Measurements from ENCODE around the gene NPR3.

NPR3 gene

GRCh38 chr5:32733590-32734340 is 22.6 kb downstream of the NPR3 start:
- H2BK12ac ChIP-seq (ENCODE audit: low read length in 2 of 2): no peak overlapping the region
- no peak overlapping the region for H2BK5ac ChIP-seq (ENCODE audit: low read depth, low read length, poor library complexity, severe bottlenecking)
- H3K27me3 ChIP-seq (ENCODE audit: control insufficient read depth in 1 of 2, insufficient read depth in 1 of 2, low read length in 2 of 2): no peaks in the 10 kb centered on the region
- 75% methylated on average over 4 of the region's 5 CpGs for WGBS
- no peak overlapping the region for H3K4me2 ChIP-seq (ENCODE audit: low read length, poor library complexity, severe bottlenecking)
- H3K27ac ChIP-seq (ENCODE audit: low read length, poor library complexity, severe bottlenecking): no peak overlapping the region
- no peak overlapping the region for H4K91ac ChIP-seq (ENCODE audit: low read length)
- H3K36me3 ChIP-seq (ENCODE audit: control insufficient read depth in 1 of 2, insufficient read depth in 2 of 2, low read depth in 1 of 2, low read length in 2 of 2): peaks cover 0 to under 1% of the 10 kb centered on the region in 2 experiments
- no peak overlapping the region for H2AFZ ChIP-seq (ENCODE audit: low read depth, low read length)
- no peak overlapping the region for H3K14ac ChIP-seq (ENCODE audit: low read length in 2 of 2)
- no peak overlapping the region for H2BK15ac ChIP-seq (ENCODE audit: low read depth, poor library complexity, severe bottlenecking)
- no peak overlapping the region for H3K4ac ChIP-seq (ENCODE audit: low read depth in 1 of 2, low read length in 2 of 2)
- no peak overlapping the region for H3K18ac ChIP-seq (ENCODE audit: low read depth in 1 of 2, low read length in 2 of 2)
- H2AK5ac ChIP-seq (ENCODE audit: low read length, severe bottlenecking): no peak overlapping the region
- no peak for DNase-seq
- H3K23ac ChIP-seq (ENCODE audit: low read length in 2 of 2): no peak overlapping the region
- no peaks in the 10 kb centered on the region for H3K79me1 ChIP-seq (replicated peaks; ENCODE audit: low read length, poor library complexity, severe bottlenecking)
- H3K9ac ChIP-seq (ENCODE audit: low read length): no peak overlapping the region
- no peak overlapping the region for H2BK120ac ChIP-seq (ENCODE audit: low read depth, low read length)
- H4K8ac ChIP-seq (ENCODE audit: low read length): no peak overlapping the region
- no peaks in the 10 kb centered on the region for H3K9me3 ChIP-seq (ENCODE audit: control insufficient read depth, low read length)
- no peaks in the 10 kb centered on the region for H3K4me1 ChIP-seq (ENCODE audit: control insufficient read depth, insufficient read depth, low read depth, low read length)
- no peak overlapping the region for H3K4me3 ChIP-seq (ENCODE audit: insufficient read depth in 1 of 2, low read depth in 1 of 2, low read length in 2 of 2)

DNA sequence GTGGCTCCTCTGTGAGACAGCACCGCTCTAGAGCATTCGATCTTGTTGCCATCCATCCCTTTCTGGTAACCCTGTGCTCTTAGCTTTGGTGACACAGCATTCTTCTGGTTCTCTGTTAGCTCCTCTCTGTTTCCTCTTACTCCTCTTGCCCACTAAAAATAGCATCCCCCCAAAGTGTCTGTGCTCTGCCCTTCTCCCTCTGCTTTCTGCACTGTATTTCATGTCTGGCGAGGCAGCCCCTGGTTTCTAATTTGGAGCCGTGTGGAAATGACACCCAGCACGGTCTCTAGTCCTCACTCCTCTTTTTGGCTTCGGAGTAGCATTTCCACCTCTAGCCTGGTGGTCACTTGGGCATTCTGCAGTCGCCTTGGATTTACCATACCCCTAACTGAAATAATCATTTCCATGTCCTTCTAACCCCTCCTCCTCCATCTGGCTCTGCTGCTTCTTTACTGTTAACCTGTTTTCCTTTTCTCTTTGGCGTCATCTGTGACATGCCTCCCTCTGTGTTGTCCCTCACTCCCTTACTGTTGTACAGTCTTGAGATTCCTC is 23.8 kb downstream of the NPR3 start:
- Histone ChIP-seq H3K4me2 (ENCODE audit: low read length, poor library complexity, severe bottlenecking) (no peak overlapping the region), H3K36me3 (ENCODE audit: control insufficient read depth in 1 of 2, insufficient read depth in 2 of 2, low read depth in 1 of 2, low read length in 2 of 2) (peaks cover 0 to 6% of the 10 kb centered on the region in 2 experiments), H3K14ac (ENCODE audit: low read length in 2 of 2) (no peak overlapping the region), H2BK15ac (ENCODE audit: low read depth, poor library complexity, severe bottlenecking) (no peak overlapping the region), H3K4ac (ENCODE audit: low read depth in 1 of 2, low read length in 2 of 2) (no peak overlapping the region), H3K79me1 (replicated peaks; ENCODE audit: low read length, poor library complexity, severe bottlenecking) (no peaks in the 10 kb centered on the region), H2BK5ac (ENCODE audit: low read depth, low read length, poor library complexity, severe bottlenecking) (no peak overlapping the region), H3K4me3 (ENCODE audit: insufficient read depth in 1 of 2, low read depth in 1 of 2, low read length in 2 of 2) (no peak overlapping the region), H3K23ac (ENCODE audit: low read length in 2 of 2) (no peak overlapping the region), H3K27ac (ENCODE audit: low read length, poor library complexity, severe bottlenecking) (no peak overlapping the region), H3K4me1 (ENCODE audit: control insufficient read depth, insufficient read depth, low read depth, low read length) (no peaks in the 10 kb centered on the region), H3K27me3 (ENCODE audit: control insufficient read depth in 1 of 2, insufficient read depth in 1 of 2, low read length in 2 of 2) (no peaks in the 10 kb centered on the region), H2AFZ (ENCODE audit: low read depth, low read length) (no peak overlapping the region), H4K8ac (ENCODE audit: low read length) (no peak overlapping the region), H2BK12ac (ENCODE audit: low read length in 2 of 2) (no peak overlapping the region), H4K91ac (ENCODE audit: low read length) (no peak overlapping the region), H2BK120ac (ENCODE audit: low read depth, low read length) (no peak overlapping the region), H3K9me3 (ENCODE audit: control insufficient read depth, low read length) (no peaks in the 10 kb centered on the region), H3K18ac (ENCODE audit: low read depth in 1 of 2, low read length in 2 of 2) (no peak overlapping the region), H2AK5ac (ENCODE audit: low read length, severe bottlenecking) (no peak overlapping the region), H3K9ac (ENCODE audit: low read length) (no peak overlapping the region)
- 85% methylated on average over 8 of the region's 8 CpGs for WGBS
- DNase-seq: no peak

DNA sequence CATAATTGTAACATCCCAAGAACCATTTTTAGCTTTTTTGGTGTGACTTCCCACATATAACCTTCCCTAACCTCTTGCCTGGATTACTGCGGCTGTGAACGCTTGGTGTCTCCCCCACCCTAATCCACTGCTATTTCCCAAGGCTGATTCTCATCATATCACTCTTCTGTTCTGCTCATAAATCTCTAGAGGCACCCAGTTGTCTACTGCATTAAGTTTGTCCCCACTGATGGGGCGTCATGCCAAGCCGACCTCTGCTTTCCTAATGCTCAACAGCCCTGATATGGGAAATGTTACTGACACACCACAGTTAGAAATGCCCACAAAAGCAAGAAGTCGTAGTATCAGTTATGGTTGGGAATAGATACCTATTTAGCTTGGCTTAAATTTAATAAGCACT is 24.4 kb downstream of the NPR3 start:
- 95% methylated on average over 4 of the region's 5 CpGs for WGBS
- H3K4me1 ChIP-seq (ENCODE audit: control insufficient read depth, insufficient read depth, low read depth, low read length): no peaks in the 10 kb centered on the region
- no peak overlapping the region for H4K8ac ChIP-seq (ENCODE audit: low read length)
- H3K9ac ChIP-seq (ENCODE audit: low read length): no peak overlapping the region
- H3K9me3 ChIP-seq (ENCODE audit: control insufficient read depth, low read length): no peaks in the 10 kb centered on the region
- H3K27me3 ChIP-seq (ENCODE audit: control insufficient read depth in 1 of 2, insufficient read depth in 1 of 2, low read length in 2 of 2): no peaks in the 10 kb centered on the region
- H4K91ac ChIP-seq (ENCODE audit: low read length): no peak overlapping the region
- no peak overlapping the region for H3K18ac ChIP-seq (ENCODE audit: low read depth in 1 of 2, low read length in 2 of 2)
- H2BK5ac ChIP-seq (ENCODE audit: low read depth, low read length, poor library complexity, severe bottlenecking): no peak overlapping the region
- H3K4me3 ChIP-seq (ENCODE audit: insufficient read depth in 1 of 2, low read depth in 1 of 2, low read length in 2 of 2): no peak overlapping the region
- no peak overlapping the region for H2AFZ ChIP-seq (ENCODE audit: low read depth, low read length)
- no peak overlapping the region for H3K27ac ChIP-seq (ENCODE audit: low read length, poor library complexity, severe bottlenecking)
- no peak overlapping the region for H2BK12ac ChIP-seq (ENCODE audit: low read length in 2 of 2)
- H2BK15ac ChIP-seq (ENCODE audit: low read depth, poor library complexity, severe bottlenecking): no peak overlapping the region
- H3K36me3 ChIP-seq (ENCODE audit: control insufficient read depth in 1 of 2, insufficient read depth in 2 of 2, low read depth in 1 of 2, low read length in 2 of 2): peaks cover 0 to 9% of the 10 kb centered on the region in 2 experiments
- H3K4me2 ChIP-seq (ENCODE audit: low read length, poor library complexity, severe bottlenecking): no peak overlapping the region
- H3K4ac ChIP-seq (ENCODE audit: low read depth in 1 of 2, low read length in 2 of 2): no peak overlapping the region
- DNase-seq: no peak
- no peak overlapping the region for H2BK120ac ChIP-seq (ENCODE audit: low read depth, low read length)
- H2AK5ac ChIP-seq (ENCODE audit: low read length, severe bottlenecking): no peak overlapping the region
- H3K14ac ChIP-seq (ENCODE audit: low read length in 2 of 2): no peak overlapping the region
- H3K23ac ChIP-seq (ENCODE audit: low read length in 2 of 2): no peak overlapping the region
- no peaks in the 10 kb centered on the region for H3K79me1 ChIP-seq (replicated peaks; ENCODE audit: low read length, poor library complexity, severe bottlenecking)

- WGBS: 92% methylated on average over 3 of the region's 3 CpGs
- Histone ChIP-seq H3K27me3 (ENCODE audit: control insufficient read depth in 1 of 2, insufficient read depth in 1 of 2, low read length in 2 of 2) (no peaks in the 10 kb centered on the region), H3K27ac (ENCODE audit: low read length, poor library complexity, severe bottlenecking) (no peak overlapping the region), H2AK5ac (ENCODE audit: low read length, severe bottlenecking) (no peak overlapping the region), H3K9me3 (ENCODE audit: control insufficient read depth, low read length) (no peaks in the 10 kb centered on the region), H3K79me1 (replicated peaks; ENCODE audit: low read length, poor library complexity, severe bottlenecking) (no peaks in the 10 kb centered on the region), H4K8ac (ENCODE audit: low read length) (no peak overlapping the region), H3K9ac (ENCODE audit: low read length) (no peak overlapping the region), H3K23ac (ENCODE audit: low read length in 2 of 2) (no peak overlapping the region), H2BK5ac (ENCODE audit: low read depth, low read length, poor library complexity, severe bottlenecking) (no peak overlapping the region), H3K4me3 (ENCODE audit: insufficient read depth in 1 of 2, low read depth in 1 of 2, low read length in 2 of 2) (no peak overlapping the region), H3K36me3 (ENCODE audit: control insufficient read depth in 1 of 2, insufficient read depth in 2 of 2, low read depth in 1 of 2, low read length in 2 of 2) (peaks cover 0 to 9% of the 10 kb centered on the region in 2 experiments), H2BK120ac (ENCODE audit: low read depth, low read length) (no peak overlapping the region), H3K14ac (ENCODE audit: low read length in 2 of 2) (no peak overlapping the region), H3K4me1 (ENCODE audit: control insufficient read depth, insufficient read depth, low read depth, low read length) (no peaks in the 10 kb centered on the region), H3K4me2 (ENCODE audit: low read length, poor library complexity, severe bottlenecking) (no peak overlapping the region), H4K91ac (ENCODE audit: low read length) (no peak overlapping the region), H3K4ac (ENCODE audit: low read depth in 1 of 2, low read length in 2 of 2) (no peak overlapping the region), H2BK12ac (ENCODE audit: low read length in 2 of 2) (no peak overlapping the region), H2BK15ac (ENCODE audit: low read depth, poor library complexity, severe bottlenecking) (no peak overlapping the region), H2AFZ (ENCODE audit: low read depth, low read length) (no peak overlapping the region), H3K18ac (ENCODE audit: low read depth in 1 of 2, low read length in 2 of 2) (no peak overlapping the region)
- no peak for DNase-seq
These were observed 25.7 kb downstream of the NPR3 start for GRCh38 chr5:32736842-32737241.

Data from mesenchymal stem cell (in vitro differentiated cells and primary cell).